HG03571 (cell line): ENCODE data around the gene RBM34.

Experiments
- ATAC-seq: cut with Tn5 transposase; IDR thresholded peaks from one replicate; pipeline ENCODE4 v1.9.1; 2021; ENCODE audit not compliant: unreplicated experiment

Gene RBM34

GRCh38 chr1:235156265-235156664, 4.8 kb downstream of the RBM34 start:
- no peak for ATAC-seq

- ATAC-seq = no peak
These were observed 8.8 kb downstream of the RBM34 start for GRCh38 chr1:235152235-235152634.

- ATAC-seq = no peak
These were observed 10.0 kb downstream of the RBM34 start for GRCh38 chr1:235151033-235151432.

- ATAC-seq = no peak
These were observed 11.2 kb downstream of the RBM34 start for GRCh38 chr1:235149824-235150223.

GRCh38 chr1:235147269-235147668, 13.8 kb downstream of the RBM34 start:
- no peak for ATAC-seq

GRCh38 chr1:235145639-235146038, 15.4 kb downstream of the RBM34 start:
- ATAC-seq = no peak

GRCh38 chr1:235142991-235143390, 18.1 kb downstream of the RBM34 start:
- ATAC-seq = no peak

GRCh38 chr1:235139315-235139714, 21.7 kb downstream of the RBM34 start:
- no peak for ATAC-seq

GRCh38 chr1:235138821-235139220, 22.2 kb downstream of the RBM34 start:
- ATAC-seq = no peak

GRCh38 chr1:235136111-235136510, 24.9 kb downstream of the RBM34 start:
- ATAC-seq = no peak

- ATAC-seq = no peak
These were observed 26.9 kb downstream of the RBM34 start for GRCh38 chr1:235134171-235134570.

GRCh38 chr1:235133086-235133485, 28.0 kb downstream of the RBM34 start:
- ATAC-seq = no peak

- no peak for ATAC-seq
These were observed 29.1 kb downstream of the RBM34 start for GRCh38 chr1:235131961-235132360.

GRCh38 chr1:235130766-235131270, 30.2 kb downstream of the RBM34 start:
- no peak for ATAC-seq

- no peak for ATAC-seq
These were observed 31.1 kb downstream of the RBM34 start for GRCh38 chr1:235129774-235130570.

GRCh38 chr1:235128456-235129328, 32.4 kb downstream of the RBM34 start, which contains the start of gene TOMM20:
TOMM20 (minus strand) TSS chr1:235128837; CDS start chr1:235128715, 122 bp downstream.
- peak; percentile 96 for ATAC-seq

- no peak for ATAC-seq
These were observed 33.2 kb downstream of the RBM34 start for GRCh38 chr1:235127732-235128455.

- no peak for ATAC-seq
These were observed 33.8 kb downstream of the RBM34 start for GRCh38 chr1:235127203-235127602.

- no peak for ATAC-seq
These were observed 36.4 kb downstream of the RBM34 start for GRCh38 chr1:235124665-235125064.

GRCh38 chr1:235124111-235124510, 36.9 kb downstream of the RBM34 start:
- ATAC-seq = no peak

GRCh38 chr1:235122348-235122747, 38.7 kb downstream of the RBM34 start:
- no peak for ATAC-seq
